CD4-positive, alpha-beta T cell treated with Interleukin-4 for 4 hours (primary cell): ENCODE data around the gene SLC36A1.
"Not testable (repeated sequence)": the region's sequence is repeated elsewhere in the genome, so short reads cannot be mapped to it uniquely, and the experiment has no call there.

Experiments used
- DNase-seq: peaks from one replicate; pipeline ENCODE4 v3.0.0-alpha.2; 2020

The SLC36A1 gene

GRCh38 chr5:151447174-151448037, at the start of gene SLC36A1:
SLC36A1 (plus strand) TSS chr5:151447603; CDS start chr5:151458793, 11,190 bp downstream.
- DNase-seq: peak; percentile 88

GRCh38 chr5:151405334-151406160, 41.9 kb upstream of the SLC36A1 start:
- DNase-seq: no peak

GRCh38 chr5:151406322-151406947, 41.0 kb upstream of the SLC36A1 start:
- DNase-seq: no peak

- no peak for DNase-seq
Measured at GRCh38 chr5:151408591-151409230, 38.7 kb upstream of the SLC36A1 start.

- no peak for DNase-seq
Measured at GRCh38 chr5:151413800-151414199, 33.6 kb upstream of the SLC36A1 start.

GRCh38 chr5:151414536-151414935, 32.9 kb upstream of the SLC36A1 start:
- DNase-seq: no peak

GRCh38 chr5:151417712-151418111, 29.7 kb upstream of the SLC36A1 start:
- no peak for DNase-seq

- DNase-seq: no peak
Measured at GRCh38 chr5:151420127-151420526, 27.3 kb upstream of the SLC36A1 start.

- DNase-seq: no peak
Measured at GRCh38 chr5:151424892-151425523, 22.4 kb upstream of the SLC36A1 start.

GRCh38 chr5:151426347-151426746, 21.1 kb upstream of the SLC36A1 start:
- not testable (repeated sequence) for DNase-seq

- DNase-seq: no peak
Measured at GRCh38 chr5:151427258-151427657, 20.1 kb upstream of the SLC36A1 start.

GRCh38 chr5:151430731-151431130, 16.7 kb upstream of the SLC36A1 start:
- DNase-seq: no peak

GRCh38 chr5:151431666-151432065, 15.7 kb upstream of the SLC36A1 start:
- no peak for DNase-seq

- DNase-seq: no peak
Measured at GRCh38 chr5:151432210-151432609, 15.2 kb upstream of the SLC36A1 start.

- no peak for DNase-seq
Measured at GRCh38 chr5:151434570-151435237, 12.7 kb upstream of the SLC36A1 start.

GRCh38 chr5:151448038-151448985, 909 bp downstream of the SLC36A1 start:
- DNase-seq: peak; percentile 17

- DNase-seq: no peak
Measured at GRCh38 chr5:151449297-151449696, 1.9 kb downstream of the SLC36A1 start.

- no peak for DNase-seq
Measured at GRCh38 chr5:151449839-151450238, 2.4 kb downstream of the SLC36A1 start.

GRCh38 chr5:151450605-151451004, 3.2 kb downstream of the SLC36A1 start:
- no peak for DNase-seq
